Ascending aorta (tissue), 2 donors: ENCODE results near the gene REEP3. TPM values are rescaled to one million over a fixed set of nuclear protein-coding genes. Genes with fewer than 3 reads are reported as not detected.

ENCODE experiments used
- DNase-seq, 2 donors: peaks; one replicate each; pipeline ENCODE4 v3.0.0-alpha.2; 2019; ENCODE audit warnings: low spot score in 2 of 2
- H3K27ac ChIP-seq, 2 donors: fragments of 200-600 bp; sonication (generic); one replicate each; pipeline ENCODE4 v1.5.1; 2016 to 2017; ENCODE audit warnings: mild to moderate bottlenecking in 1 of 2
- H3K27me3 ChIP-seq: fragments of 200-600 bp; sonication (generic); one replicate; pipeline ENCODE4 v1.5.1; 2017
- H3K36me3 ChIP-seq, 2 donors: fragments of 200-600 bp; sonication (generic); one replicate each; pipeline ENCODE4 v1.5.1; 2016
- H3K4me1 ChIP-seq, 2 donors: fragments of 200-600 bp; sonication (generic); one replicate each; pipeline ENCODE4 v1.5.1; 2016 to 2017; ENCODE audit warnings: mild to moderate bottlenecking in 1 of 2
- H3K4me3 ChIP-seq, 2 donors: fragments of 200-600 bp; sonication (generic); one replicate each; pipeline ENCODE4 v1.5.1; 2016 to 2017; ENCODE audit warnings: mild to moderate bottlenecking in 1 of 2
- H3K9me3 ChIP-seq, 2 donors: fragments of 200-600 bp; sonication (generic); one replicate each; pipeline ENCODE4 v1.5.1; 2016
- intact Hi-C: fragments of 100-400 bp; cut with DNase I; formaldehyde crosslinking; loops from one replicate; pipeline ENCODE4 v1.15.1; 2023
- total RNA-seq: library from RNA; depleted of rRNA; stranded (reverse); fragments of >200 nt; gene quantifications from one replicate; pipeline ENCODE4 v1.1.0, GENCODE V29; 2016
- TF ChIP-seq, protein P1 (sequence below), 3 experiments: fragments of 200-600 bp in 2 of 3; fragments of 450-650 bp in 1 of 3; sonication (generic) in 2 of 3; IDR thresholded peaks; one replicate each; pipeline ENCODE4 v1.5.1; 2016 to 2019; ENCODE audit warnings: antibody characterized with exemption in 3 of 3, mild to moderate bottlenecking in 1 of 3, moderate library complexity in 1 of 3

The REEP3 gene, protein sequence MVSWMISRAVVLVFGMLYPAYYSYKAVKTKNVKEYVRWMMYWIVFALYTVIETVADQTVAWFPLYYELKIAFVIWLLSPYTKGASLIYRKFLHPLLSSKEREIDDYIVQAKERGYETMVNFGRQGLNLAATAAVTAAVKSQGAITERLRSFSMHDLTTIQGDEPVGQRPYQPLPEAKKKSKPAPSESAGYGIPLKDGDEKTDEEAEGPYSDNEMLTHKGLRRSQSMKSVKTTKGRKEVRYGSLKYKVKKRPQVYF
- 41.1 TPM for total RNA-seq

DNA sequence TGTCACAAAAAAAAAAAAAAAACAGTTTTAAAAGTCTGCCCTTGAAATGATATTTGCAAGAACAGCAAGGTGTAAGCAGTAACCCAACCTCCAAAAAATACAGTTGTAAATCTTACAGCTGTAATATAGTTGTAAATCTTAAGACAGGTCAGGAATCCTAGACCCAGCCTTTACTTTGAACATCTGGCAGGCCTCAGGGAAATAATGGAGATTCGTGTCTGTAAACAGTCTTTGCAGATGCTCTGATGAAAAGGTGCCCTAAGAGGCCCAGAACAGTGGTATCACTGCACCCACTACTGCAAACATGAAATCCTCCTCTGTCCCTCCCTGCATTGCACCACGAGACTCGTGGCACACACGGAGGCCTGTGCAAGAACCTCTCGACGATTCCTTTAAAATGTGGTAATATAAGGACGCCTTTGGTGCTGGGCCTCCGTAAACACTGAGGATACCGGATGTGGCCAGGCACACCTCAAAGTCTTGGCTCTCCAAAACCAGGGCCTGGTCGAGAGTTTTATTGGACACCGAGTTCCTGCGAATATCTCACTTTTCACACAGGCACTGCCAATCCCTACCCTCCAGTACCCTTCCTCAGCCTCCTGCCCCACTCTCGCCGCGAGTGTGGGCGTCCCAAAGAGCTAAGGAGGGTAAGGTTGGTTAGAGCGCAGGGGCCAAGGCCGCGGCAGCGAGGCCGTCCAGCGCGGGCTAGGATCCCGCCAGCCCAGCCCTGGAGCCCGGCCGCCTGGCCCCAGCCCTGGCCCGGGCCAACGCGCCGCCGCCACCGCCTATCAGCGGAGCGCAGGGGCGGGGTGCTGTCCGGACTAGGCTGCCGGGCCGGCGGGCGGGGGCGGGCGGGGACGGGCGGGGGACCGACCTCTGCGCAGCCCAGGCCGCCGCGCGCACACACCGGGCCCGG, at the start of gene REEP3:
Gene REEP3 (plus strand): TSS at position 902 of the 916 bp plus-strand sequence. CDS start 145 bp downstream, outside the sequence.
- intact Hi-C loops = loop anchor here (1.0 to 10.0 kb wide), 6 partner anchors 56 to 1686 kb away; partner anchors contain the start of gene JMJD1C
- peak in 1 of 2 donors; percentile 80 for DNase-seq
- Histone ChIP-seq H3K4me3 (peak within 1 kb of the TSS; percentile 81 to 90), H3K27me3 (no peaks in the 10 kb centered on the region), H3K36me3 (no peaks in the 10 kb centered on the region), H3K4me1 (peaks cover 0 to 32% of the 10 kb centered on the region in 2 donors), H3K27ac (peak within 1 kb of the TSS; percentile 97), H3K9me3 (no peaks in the 10 kb centered on the region)
- TF ChIP-seq, protein P1, sequence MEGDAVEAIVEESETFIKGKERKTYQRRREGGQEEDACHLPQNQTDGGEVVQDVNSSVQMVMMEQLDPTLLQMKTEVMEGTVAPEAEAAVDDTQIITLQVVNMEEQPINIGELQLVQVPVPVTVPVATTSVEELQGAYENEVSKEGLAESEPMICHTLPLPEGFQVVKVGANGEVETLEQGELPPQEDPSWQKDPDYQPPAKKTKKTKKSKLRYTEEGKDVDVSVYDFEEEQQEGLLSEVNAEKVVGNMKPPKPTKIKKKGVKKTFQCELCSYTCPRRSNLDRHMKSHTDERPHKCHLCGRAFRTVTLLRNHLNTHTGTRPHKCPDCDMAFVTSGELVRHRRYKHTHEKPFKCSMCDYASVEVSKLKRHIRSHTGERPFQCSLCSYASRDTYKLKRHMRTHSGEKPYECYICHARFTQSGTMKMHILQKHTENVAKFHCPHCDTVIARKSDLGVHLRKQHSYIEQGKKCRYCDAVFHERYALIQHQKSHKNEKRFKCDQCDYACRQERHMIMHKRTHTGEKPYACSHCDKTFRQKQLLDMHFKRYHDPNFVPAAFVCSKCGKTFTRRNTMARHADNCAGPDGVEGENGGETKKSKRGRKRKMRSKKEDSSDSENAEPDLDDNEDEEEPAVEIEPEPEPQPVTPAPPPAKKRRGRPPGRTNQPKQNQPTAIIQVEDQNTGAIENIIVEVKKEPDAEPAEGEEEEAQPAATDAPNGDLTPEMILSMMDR (IDR thresholded peaks at IDR 0.05) = no peak

DNA sequence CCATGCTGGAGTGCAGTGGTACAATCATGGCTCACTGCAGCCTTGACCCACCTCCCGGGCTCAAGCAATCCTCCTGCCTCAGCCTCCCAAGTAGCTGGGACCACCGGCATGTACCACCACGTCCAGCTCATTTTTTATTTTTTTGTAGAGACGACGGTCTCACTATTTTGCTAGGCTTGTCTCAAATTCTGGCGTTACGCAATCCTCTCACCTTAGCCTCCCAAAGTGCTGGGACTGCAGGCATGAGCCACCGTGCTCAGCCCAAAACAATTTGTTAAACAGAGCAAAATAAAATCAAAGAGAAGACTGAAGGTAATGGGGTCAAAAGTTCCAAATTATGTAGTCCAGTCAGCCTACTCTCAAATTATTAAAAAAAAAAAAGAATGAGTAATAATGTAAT, 46.7 kb upstream of the REEP3 start:
- TF ChIP-seq, protein P1 (IDR thresholded peaks at IDR 0.05) = no peak
- H3K9me3 ChIP-seq = no peaks in the 10 kb centered on the region
- no peaks in the 10 kb centered on the region for H3K36me3 ChIP-seq
- no peak overlapping the region for H3K4me3 ChIP-seq
- H3K27ac ChIP-seq = no peak overlapping the region
- no peaks in the 10 kb centered on the region for H3K27me3 ChIP-seq
- DNase-seq = no peak
- intact Hi-C loops = no loop called here
- H3K4me1 ChIP-seq = peaks cover 0 to 8% of the 10 kb centered on the region in 2 donors

DNA sequence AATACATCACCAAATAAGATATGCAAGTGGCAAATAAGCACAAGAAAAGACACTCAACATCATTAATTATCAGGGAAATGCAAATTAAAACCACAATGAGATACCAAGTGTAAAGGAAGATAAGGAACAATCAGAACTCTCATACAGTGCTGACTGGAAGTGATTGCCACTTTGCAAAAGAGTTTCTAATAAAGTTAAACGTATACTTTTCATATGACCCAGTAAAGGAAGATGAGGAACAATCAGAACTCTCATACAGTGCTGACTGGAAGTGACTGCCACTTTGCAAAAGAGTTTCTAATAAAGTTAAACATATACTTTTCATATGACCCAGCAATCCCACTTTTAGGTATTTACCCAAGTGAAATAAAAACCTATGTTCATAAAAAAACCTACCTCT, 43.3 kb upstream of the REEP3 start:
- no peaks in the 10 kb centered on the region for H3K36me3 ChIP-seq
- no peak for DNase-seq
- H3K4me1 ChIP-seq = peaks cover 0 to 7% of the 10 kb centered on the region in 2 donors
- no peak overlapping the region for H3K4me3 ChIP-seq
- no peak overlapping the region for H3K27ac ChIP-seq
- H3K9me3 ChIP-seq = no peaks in the 10 kb centered on the region
- TF ChIP-seq, protein P1 (IDR thresholded peaks at IDR 0.05) = no peak
- intact Hi-C loops = no loop called here
- no peaks in the 10 kb centered on the region for H3K27me3 ChIP-seq

DNA sequence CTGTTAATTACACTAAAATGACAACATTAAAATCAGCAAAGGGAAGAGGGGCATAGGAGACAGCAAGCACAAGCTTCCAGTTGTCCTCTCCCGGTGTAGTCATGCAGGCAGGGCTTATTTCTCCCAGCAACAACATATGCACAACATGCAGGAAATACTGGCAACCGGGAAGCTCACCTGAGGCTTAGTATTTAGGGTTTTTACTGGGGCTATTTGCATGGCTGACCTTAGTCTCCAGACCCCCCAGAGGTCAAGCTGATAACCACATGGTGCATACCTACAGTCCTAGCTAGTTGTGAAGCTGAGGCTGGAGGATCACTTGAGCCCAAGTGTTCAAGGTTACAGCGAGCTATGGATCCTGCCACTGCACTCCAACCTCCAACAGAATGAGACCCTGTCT, 42.6 kb upstream of the REEP3 start:
- Histone ChIP-seq H3K4me3 (no peak overlapping the region), H3K36me3 (no peaks in the 10 kb centered on the region), H3K27ac (no peak overlapping the region), H3K4me1 (peaks cover 0 to 7% of the 10 kb centered on the region in 2 donors), H3K9me3 (no peaks in the 10 kb centered on the region), H3K27me3 (no peaks in the 10 kb centered on the region)
- no peak for DNase-seq
- TF ChIP-seq, protein P1 (IDR thresholded peaks at IDR 0.05) = no peak
- intact Hi-C loops = no loop called here

DNA sequence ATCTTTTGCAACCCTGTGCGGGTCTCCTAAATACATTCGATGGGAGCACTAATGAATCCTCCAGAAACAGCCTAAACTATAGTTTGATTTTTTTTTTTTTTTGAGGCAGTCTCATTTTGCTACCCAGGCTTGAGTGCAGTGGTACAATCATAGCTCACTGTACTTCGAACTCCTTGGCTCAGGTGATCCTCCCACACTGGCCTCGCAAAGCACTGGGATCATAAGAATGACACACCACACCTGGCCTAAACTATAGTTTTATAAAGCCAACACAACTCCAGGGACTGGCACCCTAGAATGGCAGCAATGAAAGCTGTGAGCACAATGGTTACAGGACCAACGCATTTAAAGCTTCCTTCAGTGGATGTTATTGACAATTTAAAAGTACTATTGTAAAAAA, 41.0 kb upstream of the REEP3 start:
- Histone ChIP-seq H3K36me3 (no peaks in the 10 kb centered on the region), H3K27ac (no peak overlapping the region), H3K9me3 (no peaks in the 10 kb centered on the region), H3K4me3 (no peak overlapping the region), H3K4me1 (peaks cover 0 to 7% of the 10 kb centered on the region in 2 donors), H3K27me3 (no peaks in the 10 kb centered on the region)
- DNase-seq = no peak
- intact Hi-C loops = no loop called here
- TF ChIP-seq, protein P1 (IDR thresholded peaks at IDR 0.05) = no peak
